IPS-18a (cell line): Measurements from ENCODE around the gene GET3.

Experiments
- H3K27ac ChIP-seq: one replicate; pipeline ENCODE4 v1.5.1; 2013; ENCODE audit warnings: low read length
- H3K27me3 ChIP-seq: one replicate; pipeline ENCODE4 v1.6.1; 2013; ENCODE audit warnings: mild to moderate bottlenecking, low read length; ENCODE audit not compliant: control insufficient read depth, insufficient read depth
- H3K36me3 ChIP-seq: one replicate; pipeline ENCODE4 v1.6.1; 2013; ENCODE audit warnings: low read depth, low read length; ENCODE audit not compliant: control insufficient read depth
- H3K4me1 ChIP-seq: one replicate; pipeline ENCODE4 v1.6.1; 2013; ENCODE audit warnings: low read depth, low read length; ENCODE audit not compliant: control insufficient read depth
- H3K4me3 ChIP-seq: one replicate; pipeline ENCODE4 v1.5.1; 2013; ENCODE audit warnings: low read length
- H3K9ac ChIP-seq: one replicate; pipeline ENCODE4 v1.6.1; 2013; ENCODE audit warnings: mild to moderate bottlenecking, low read length, moderate library complexity
- H3K9me3 ChIP-seq: one replicate; pipeline ENCODE4 v1.6.1; 2013; ENCODE audit warnings: low read depth, low read length; ENCODE audit not compliant: control insufficient read depth

The GET3 gene

DNA sequence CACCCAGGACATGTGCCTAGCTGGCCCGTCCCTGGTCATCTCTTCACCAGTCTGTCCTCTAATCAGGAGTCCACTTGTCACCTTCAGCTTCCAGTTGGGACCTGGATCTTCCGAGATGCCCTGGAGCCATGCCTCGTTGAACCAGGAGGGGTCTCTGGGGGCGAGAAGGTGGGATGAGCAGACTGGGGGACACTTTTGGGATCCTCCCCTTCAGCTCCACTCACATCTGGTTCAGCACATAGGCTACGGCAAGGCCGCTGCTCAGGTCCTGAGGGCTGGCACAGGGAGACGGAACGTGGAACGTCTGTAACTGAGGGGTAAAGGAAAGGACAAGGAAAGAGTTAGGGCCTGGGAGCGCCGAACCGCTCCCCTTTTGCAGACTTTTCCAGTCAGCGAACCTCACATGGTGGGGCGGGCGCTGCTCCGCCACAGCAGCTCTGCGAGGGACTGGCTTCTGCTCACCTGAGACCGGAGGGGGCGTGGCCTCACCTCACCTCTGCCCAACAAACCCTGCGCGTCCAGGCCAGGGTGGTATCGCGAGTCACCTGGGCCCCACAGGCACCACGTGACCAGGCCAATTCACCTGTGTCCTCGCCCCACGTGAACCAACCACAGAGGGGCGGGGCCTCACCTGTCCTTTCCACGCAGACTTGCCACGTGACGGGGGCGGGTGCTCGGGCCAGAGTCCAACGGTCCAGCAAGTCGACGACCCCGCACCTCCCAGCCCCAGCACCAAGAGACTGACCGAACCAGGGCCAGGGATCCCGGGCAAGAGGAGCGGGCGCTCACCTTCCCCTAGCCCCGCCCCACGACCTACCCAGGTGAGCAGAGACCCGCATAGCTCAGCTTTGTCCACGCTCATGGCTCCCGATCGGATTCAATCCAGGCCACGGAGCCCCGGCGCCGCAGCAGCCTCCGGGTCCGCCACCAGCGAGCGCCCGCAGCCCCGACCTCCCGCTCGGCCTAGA, 37.6 kb downstream of the GET3 start, which contains the start of gene HOOK2:
TSS of gene HOOK2 (minus strand) at position 965 of the 968 bp plus-strand sequence. CDS start at position 862, 103 bp downstream.
- no peak within 1 kb of the TSS for H3K27ac ChIP-seq
- H3K9ac ChIP-seq = peak within 1 kb of the TSS; percentile 67
- H3K27me3 ChIP-seq = no peaks in the 10 kb centered on the region
- H3K9me3 ChIP-seq = no peaks in the 10 kb centered on the region
- H3K4me3 ChIP-seq = peak within 1 kb of the TSS; percentile 80
- H3K36me3 ChIP-seq = no peaks in the 10 kb centered on the region
- H3K4me1 ChIP-seq = peaks cover 24% of the 10 kb centered on the region

DNA sequence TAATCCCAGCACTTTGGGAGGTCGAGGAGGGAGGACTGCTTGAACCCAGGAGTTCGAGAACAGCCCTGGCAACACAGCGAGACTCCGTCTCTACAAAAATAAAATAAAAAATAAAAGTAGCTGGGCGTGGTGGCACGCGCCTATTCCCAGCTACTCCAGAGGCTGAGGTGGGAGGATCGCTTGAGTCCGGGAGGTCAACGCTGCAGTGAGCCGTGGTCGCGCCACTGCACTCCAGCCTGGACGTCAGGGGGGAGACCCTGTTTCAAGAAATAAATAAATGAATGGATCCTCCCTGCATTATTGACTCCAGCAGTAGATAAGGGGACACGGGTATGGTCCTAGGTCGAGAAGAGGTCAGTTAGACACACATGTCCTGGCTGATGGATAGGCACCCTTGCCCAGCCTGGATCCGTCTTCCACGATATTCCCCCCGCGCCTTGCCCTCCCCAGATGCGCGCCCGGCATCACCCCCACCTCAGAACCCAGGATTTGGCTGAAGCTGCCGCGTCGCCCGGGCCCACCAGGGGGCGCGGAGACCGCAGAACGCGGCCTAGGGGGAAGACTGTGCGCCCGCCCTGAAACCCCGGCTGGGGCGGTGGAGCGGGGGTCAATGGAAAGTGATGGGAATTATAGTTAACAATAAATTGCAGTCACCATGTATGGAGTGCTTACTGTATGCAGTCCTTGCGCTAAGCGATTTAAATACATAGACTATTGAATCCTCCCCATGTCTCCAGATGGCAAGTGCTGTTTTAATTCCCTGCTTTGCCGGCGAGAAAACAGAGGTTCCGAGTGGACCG, 40.1 kb downstream of the GET3 start:
- Histone ChIP-seq H3K4me3 (peak overlapping the region; percentile 78), H3K4me1 (peaks cover 20% of the 10 kb centered on the region), H3K27me3 (no peaks in the 10 kb centered on the region), H3K27ac (no peak overlapping the region), H3K9me3 (no peaks in the 10 kb centered on the region), H3K9ac (no peak overlapping the region), H3K36me3 (no peaks in the 10 kb centered on the region)

DNA sequence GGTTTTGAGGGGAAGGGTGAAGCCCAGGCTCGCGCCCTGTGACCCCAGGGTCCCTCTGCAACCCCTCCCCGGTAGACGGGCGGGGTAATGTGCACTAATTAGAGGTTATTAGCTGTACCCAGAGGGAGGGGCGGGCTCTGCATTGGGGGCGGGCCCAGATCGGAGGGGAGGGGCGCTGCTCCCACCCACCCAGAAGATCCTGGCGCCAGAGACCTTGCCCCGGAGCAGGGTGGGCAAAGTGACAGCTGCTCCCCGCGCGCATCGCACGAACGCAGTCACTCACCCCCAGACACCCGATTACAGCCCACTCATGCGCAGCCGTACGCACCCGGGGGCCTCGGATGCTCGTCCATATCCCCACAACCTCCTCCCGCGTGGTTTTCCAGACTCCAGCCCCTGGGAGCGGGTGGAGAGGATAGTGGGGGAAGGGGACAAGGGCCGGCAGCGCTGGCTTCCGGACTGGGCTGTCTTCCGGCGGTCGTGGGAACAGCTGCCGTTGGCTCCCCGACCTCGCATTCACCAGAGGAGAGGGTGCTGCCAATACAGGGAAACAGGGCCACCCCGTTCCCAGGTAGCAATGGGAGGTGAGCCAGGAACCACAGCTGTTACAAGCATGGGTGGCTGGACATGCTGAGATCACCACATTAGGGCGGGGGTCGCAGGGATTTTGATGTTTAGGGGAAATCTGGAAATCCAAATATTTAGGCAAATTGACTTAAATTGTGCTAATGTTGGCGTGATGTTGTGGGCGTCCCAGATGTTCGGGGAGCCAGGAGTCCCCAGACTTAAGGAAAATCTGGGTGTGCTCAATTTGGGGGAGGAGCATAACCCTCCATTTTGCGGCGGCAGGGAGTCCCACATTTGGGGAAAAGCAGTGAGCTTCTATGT, 41.0 kb downstream of the GET3 start:
- Histone ChIP-seq H3K4me3 (peak overlapping the region; percentile 78), H3K27ac (no peak overlapping the region), H3K27me3 (no peaks in the 10 kb centered on the region), H3K9me3 (no peaks in the 10 kb centered on the region), H3K36me3 (no peaks in the 10 kb centered on the region), H3K4me1 (peaks cover 20% of the 10 kb centered on the region), H3K9ac (peak overlapping the region; percentile 39)

DNA sequence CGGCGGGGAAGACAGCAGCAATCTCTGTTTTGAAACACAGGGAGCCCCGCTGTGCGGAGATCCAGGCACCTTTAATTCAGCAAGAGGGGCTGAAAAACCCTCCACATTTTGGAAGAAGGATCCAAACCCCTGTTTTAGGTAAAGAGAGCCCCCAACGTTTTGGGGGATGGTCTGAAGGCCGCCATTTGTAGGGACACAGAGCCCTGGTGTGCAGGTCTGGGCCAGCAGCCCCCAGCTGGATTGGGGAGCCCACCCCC, 41.5 kb downstream of the GET3 start:
- no peaks in the 10 kb centered on the region for H3K27me3 ChIP-seq
- no peak overlapping the region for H3K27ac ChIP-seq
- no peaks in the 10 kb centered on the region for H3K9me3 ChIP-seq
- H3K9ac ChIP-seq = peak overlapping the region; percentile 39
- H3K36me3 ChIP-seq = no peaks in the 10 kb centered on the region
- peak overlapping the region; percentile 78 for H3K4me3 ChIP-seq
- peaks cover 24% of the 10 kb centered on the region for H3K4me1 ChIP-seq

DNA sequence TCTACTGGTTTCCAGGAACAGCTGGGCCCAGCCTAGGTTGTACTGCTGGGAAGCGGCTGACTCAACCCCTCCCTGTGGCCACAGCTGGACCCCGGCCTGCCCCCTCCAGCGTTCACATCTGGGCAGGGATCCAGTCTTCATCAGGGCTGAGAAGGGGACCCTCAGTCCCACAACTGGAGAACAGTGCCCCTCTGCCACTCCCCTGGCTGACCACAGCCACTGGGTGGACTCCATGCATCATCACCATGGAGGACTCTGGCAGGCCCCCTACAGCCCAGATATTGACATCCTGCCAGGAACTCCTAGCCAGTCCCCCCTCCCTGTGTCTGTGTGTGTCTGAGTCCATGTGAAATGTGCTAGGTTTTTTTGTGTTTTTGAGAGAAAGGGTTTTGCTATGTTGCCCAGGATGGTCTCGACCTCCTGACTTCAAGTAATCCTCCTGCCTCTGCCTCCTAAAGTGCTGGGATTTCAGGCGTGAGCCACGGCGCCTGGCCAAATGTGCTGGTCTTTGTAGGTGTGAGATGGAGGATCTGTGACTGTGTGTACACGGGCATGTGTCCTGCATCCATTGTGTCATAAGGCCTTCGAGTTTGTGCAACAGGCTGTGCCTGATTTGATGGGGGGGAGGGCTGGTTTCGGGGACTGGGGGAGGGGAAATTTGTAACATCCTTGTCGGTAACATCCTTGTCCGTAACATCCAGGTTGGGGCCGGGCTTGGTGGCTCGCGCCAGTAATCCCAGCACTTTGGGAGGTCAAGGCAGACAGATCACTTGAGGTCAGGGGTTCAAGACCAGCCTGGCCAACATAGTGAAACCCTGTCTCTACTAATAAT, 42.1 kb downstream of the GET3 start:
- Histone ChIP-seq H3K27ac (no peak overlapping the region), H3K9ac (no peak overlapping the region), H3K4me3 (peak overlapping the region; percentile 78), H3K9me3 (no peaks in the 10 kb centered on the region), H3K27me3 (no peaks in the 10 kb centered on the region), H3K4me1 (peaks cover 24% of the 10 kb centered on the region), H3K36me3 (no peaks in the 10 kb centered on the region)

DNA sequence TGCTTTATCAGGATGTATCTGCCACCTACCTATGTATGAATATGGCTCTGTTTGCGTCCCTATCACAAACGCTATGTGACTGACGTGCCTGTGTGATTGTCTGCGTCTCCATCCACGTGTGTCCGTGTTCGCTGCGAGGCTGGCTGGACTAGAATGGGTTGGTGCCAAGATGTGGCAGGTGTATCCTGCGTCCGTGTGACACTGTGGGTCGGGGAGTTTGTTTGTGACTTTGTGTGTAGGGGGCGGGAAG, 44.8 kb downstream of the GET3 start:
- no peaks in the 10 kb centered on the region for H3K27me3 ChIP-seq
- no peaks in the 10 kb centered on the region for H3K9me3 ChIP-seq
- no peak overlapping the region for H3K27ac ChIP-seq
- no peaks in the 10 kb centered on the region for H3K36me3 ChIP-seq
- peaks cover 24% of the 10 kb centered on the region for H3K4me1 ChIP-seq
- H3K9ac ChIP-seq = no peak overlapping the region
- peak overlapping the region; percentile 54 for H3K4me3 ChIP-seq

DNA sequence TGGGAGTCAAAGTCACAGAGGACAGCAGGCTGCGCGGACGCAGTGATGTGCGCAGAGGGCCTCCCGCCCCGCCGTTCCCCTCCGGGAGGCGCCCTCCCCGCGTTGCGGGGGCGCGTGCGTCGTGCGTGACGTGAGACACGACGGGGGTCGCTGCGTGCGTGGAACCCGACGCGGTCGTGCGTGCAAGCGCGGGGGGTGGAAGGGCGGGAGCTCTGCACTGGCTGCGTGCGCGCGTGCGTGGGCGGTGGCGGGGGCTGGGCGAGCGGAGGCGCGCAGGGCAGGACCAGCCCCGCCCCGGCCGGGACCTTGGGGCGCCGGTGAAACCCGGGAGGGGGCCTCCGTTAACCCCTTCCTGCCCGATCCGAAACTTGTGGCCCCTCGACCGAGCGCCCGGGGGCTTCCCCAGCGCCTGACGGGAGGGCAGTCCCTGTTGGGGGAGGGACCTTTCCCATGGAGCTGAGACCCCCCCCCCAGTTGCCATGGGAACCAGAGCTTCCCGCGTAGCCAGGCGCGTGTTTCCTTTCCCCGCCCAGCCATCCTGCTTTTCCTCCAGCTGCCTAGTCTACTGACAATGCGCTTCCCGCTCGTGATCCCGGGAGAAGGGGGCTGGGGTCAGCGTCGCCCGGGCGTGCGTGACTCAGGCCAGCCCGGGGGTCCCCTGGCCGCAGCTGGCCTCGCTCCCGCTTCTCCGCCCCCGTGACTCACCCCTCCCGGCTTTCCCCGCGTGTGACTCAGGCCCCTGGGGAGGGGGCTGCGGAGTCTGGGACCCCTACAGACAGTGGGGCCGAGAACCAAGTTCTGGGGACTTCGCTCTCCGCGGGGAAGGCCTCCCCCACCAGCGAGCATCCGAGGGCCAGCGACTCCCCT, 45.4 kb downstream of the GET3 start:
- no peaks in the 10 kb centered on the region for H3K27me3 ChIP-seq
- H3K9ac ChIP-seq = peak overlapping the region; percentile 60
- no peaks in the 10 kb centered on the region for H3K9me3 ChIP-seq
- peak overlapping the region; percentile 54 for H3K4me3 ChIP-seq
- H3K27ac ChIP-seq = no peak overlapping the region
- H3K4me1 ChIP-seq = peaks cover 20% of the 10 kb centered on the region
- H3K36me3 ChIP-seq = no peaks in the 10 kb centered on the region

DNA sequence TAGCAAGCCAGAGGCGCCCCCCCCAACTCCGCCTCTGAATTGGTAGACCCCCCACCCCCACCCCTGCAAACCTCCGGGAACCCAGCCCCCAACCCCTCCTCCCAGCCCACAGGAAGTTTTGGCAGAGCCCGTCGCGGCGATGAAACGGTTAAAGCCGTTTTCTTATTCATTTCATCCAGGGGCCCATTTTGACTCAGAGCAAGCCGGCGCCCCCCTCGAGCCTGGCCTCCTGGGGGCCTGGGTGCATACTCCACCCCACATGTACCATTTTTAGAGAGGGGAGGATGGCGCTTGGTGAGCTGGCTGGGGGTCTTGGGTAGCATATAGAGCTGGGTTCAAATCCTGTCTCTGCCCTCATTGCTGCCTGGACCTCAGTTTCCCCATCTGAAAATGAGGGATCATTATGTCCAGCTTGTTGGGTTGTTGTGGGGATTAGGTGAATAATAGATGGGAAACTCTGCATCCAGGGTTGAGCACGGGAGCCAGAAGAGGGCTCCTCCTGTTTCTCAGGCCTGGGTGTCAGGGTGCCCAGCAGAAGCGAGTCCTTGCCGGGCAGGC, 46.1 kb downstream of the GET3 start:
- Histone ChIP-seq H3K36me3 (no peaks in the 10 kb centered on the region), H3K4me1 (peaks cover 16% of the 10 kb centered on the region), H3K9ac (no peak overlapping the region), H3K27me3 (no peaks in the 10 kb centered on the region), H3K4me3 (peak overlapping the region; percentile 54), H3K27ac (no peak overlapping the region), H3K9me3 (no peaks in the 10 kb centered on the region)

DNA sequence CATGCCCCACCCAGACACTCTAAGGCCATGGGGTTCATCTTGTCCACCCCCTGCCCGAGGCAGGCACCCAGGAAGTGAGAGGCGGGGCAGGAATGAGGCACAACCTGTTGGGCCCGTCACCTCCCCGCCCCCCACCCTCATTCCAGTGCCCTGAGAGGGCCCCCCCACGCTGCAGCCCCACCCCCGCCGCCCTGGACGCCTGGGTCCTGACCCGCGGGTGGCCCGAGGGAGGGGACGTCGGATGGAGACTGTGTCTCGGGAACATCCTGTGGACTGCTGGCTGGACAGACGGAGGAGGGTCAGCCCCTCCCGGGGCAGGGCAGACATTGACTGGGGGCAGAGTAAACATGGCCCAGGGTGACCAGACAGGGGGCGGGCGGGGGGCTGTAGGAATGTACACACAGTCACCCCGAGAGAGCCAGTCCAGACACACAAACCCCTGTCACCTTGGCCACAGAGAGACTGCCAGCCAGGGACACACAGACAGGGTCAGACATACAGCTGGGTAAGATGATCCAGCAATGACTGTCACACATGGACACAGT, 46.6 kb downstream of the GET3 start:
- no peak overlapping the region for H3K9ac ChIP-seq
- peak overlapping the region; percentile 54 for H3K4me3 ChIP-seq
- H3K4me1 ChIP-seq = peaks cover 16% of the 10 kb centered on the region
- H3K27me3 ChIP-seq = no peaks in the 10 kb centered on the region
- H3K36me3 ChIP-seq = no peaks in the 10 kb centered on the region
- H3K27ac ChIP-seq = no peak overlapping the region
- H3K9me3 ChIP-seq = no peaks in the 10 kb centered on the region

DNA sequence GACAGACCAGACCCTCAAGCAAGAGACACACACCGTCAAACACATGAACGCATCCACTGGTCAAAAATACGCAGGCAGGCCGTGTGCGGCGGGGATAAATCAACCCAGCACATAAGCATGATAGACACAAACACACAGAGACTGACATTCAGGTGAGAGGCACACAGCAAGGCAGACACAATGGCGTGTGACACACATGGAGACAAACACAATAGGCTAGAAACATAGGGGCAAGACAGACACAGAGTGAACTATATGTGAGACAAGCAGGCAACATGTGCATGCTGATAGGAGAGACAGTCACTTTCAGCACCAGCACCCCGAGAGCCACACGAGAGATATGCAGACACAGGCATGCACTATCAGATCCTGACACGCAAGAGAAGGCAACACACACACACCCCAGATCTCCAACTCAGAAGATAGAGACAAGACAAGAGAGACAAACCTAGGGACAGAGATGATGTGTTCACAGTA, 47.1 kb downstream of the GET3 start:
- no peak overlapping the region for H3K9ac ChIP-seq
- H3K9me3 ChIP-seq = no peaks in the 10 kb centered on the region
- H3K27ac ChIP-seq = no peak overlapping the region
- H3K4me3 ChIP-seq = no peak overlapping the region
- H3K4me1 ChIP-seq = peaks cover 16% of the 10 kb centered on the region
- no peaks in the 10 kb centered on the region for H3K27me3 ChIP-seq
- H3K36me3 ChIP-seq = no peaks in the 10 kb centered on the region
